CD4-positive, alpha-beta T cell treated with Interferon alpha-2 for 1 hour (primary cell): ENCODE data around the gene NREP.

Experiments used
- DNase-seq, 2 donors: peaks; one replicate each; pipeline ENCODE4 v3.0.0-alpha.2; 2020 to 2022

Gene NREP

DNA sequence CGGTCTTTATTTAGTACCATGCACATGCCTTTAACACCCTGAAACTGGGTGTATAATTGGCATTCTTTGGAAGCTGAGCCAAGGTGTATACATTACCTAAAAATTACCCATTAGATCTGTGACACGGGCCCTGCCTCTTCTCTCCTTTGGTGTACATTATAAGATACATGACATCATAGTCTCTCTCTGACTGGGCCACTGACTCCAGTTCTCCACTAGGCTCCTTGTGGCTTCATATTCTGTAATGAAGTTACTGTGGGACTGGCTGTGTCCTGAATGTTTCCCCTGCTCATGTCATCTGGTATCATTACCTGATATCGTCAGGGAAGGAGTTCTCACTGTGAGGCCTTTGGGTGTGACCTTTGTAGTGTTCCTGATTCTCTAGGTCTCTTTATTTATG, 65.5 kb downstream of the NREP start:
- no peak for DNase-seq

DNA sequence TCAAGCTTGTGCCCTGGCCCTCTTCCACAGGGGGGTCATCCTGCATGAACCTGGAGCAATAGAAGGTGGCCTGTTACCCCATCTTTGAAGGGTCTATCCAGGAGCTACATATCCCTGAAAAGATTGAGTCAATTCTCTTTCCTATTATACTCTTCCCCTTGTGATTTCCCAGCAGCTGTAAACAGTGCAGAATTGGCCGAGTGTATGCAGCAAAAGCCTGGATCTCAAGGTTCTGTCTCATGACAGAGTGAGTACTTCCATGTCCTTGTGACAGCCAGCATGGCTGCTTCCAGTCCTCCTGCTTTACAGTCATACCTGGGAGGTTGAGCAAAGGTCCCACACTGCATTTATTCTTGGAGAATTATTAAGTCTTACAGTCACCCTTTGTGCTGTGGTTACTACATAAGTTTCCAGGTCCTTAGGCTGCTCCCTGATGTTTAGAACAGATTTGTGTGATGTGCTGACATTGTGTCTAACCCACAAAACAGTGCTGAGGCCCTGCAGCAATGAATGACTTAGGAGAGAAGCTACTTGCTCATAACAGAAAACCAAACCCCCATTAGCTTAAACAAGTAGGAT, 67.5 kb downstream of the NREP start:
- no peak for DNase-seq

DNA sequence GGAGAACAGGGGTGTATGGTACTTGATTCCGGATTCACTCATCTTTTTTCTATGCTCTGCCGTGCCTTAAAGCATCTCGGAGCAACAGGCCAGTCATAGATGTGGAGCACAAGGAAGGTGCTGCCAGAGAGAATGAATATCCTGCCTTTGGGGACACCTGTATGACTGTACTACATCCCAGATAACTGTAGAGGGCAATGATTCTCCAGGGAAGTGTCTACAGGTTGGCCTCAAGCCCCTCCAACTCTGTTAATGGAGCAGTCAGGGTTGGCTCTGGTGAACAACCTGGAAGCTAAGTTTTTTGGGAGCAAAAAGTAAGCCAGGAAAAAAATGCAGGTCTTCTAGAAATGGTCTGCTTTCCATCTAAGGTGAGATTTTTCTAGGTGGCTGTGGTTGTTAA, 71.0 kb downstream of the NREP start:
- no peak for DNase-seq

DNA sequence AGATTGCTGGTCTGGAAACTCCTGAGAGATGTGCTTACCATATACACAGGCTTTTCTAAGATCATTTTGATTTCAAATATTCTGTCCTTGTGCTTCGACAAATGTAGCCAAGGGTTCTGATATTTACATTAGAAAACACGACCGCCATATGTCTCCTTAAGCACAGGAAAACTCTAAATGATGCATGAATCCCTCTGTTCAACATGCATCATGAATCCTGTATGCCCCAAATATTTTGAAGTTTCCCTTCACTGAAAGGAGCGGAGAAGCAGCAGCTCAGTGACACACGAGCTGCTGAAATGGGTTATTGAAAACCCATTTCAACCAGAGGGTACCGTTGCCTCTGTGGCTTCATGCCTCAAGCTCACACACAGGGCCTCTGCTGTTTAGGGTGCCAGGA, 74.4 kb downstream of the NREP start:
- DNase-seq = no peak

DNA sequence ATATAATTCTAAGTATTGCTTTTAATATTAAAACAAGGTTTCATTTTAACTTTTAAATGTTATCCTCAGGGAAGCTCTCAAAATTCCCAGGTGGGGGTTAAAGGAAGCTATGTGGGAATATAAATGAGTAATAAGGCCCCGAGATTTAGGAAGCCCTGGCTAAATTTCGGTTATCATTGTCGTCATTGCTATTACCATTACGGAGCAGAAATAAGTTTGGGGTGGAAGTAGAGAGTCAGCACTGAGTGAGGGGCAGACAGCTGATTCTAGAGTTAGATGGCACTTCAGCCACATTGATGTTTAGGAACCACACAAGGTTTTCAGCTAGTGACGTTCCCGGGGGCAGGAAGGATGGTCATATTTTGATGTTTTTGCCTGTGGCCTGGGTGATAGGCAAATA, 74.9 kb downstream of the NREP start:
- DNase-seq = no peak

DNA sequence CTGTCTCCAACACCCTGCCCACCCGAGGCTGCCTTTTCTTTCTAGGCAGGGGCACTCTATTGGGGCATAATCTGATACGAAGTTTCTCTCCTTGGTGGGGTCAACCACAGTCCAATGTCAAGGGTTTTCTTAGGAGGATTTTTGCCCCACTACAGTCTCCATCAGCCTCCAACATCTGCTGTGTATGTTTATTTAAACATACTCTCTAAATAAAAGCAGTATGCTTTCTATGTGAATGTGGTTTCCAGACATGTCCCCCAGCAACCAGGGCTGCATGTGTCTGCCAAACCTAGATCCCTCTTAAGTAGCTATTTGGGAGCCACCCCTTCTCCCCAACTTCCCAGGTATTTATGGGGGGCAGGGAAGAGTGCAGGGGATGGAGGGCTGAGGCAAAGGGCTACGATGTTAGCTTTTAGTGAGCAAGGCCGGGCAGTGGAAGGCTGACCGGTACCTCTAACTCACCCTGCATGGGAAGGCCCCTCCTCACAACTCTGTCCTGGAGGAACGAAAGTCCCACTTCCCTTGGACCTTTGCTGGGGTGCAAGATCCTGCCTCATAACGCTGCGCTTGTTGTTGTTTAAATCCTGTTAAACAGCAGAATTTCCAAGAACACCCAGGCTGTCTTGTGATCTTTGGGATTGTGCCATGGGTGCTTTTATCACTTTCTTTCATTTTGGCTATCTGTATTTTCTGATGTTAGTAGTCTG, 75.4 kb downstream of the NREP start:
- no peak for DNase-seq

DNA sequence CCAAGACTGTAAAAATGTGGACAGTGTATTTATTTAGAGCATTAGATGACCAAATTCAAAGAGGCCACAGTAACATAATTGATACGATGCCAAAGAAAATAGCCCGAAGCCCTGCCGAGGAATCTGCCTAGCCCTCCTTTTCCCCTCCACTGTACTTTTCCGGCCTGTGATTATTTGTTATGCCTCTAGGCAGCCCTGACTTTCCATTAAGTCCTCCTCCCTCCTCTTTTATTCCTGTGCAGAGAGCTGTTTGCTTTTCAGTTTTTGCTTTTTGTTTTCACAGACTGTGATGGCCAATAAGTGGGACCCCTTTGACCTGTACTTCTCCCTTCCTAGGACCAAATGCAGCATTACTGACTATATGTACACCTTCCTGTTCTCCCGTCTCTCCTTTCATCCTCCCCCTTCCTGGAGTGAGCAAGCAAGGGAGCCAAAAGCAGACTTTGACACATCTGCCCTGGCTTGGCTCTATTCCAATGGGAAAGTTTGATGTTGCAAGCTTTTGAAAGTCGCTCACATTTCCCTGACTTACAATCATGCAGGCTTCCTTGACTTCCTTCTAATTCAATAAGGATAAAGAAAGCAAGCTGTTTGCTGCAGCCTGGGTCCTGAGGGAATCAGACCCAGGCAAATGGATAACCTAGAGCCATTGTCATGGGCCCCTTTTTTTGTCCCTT, 76.1 kb downstream of the NREP start:
- DNase-seq = no peak

DNA sequence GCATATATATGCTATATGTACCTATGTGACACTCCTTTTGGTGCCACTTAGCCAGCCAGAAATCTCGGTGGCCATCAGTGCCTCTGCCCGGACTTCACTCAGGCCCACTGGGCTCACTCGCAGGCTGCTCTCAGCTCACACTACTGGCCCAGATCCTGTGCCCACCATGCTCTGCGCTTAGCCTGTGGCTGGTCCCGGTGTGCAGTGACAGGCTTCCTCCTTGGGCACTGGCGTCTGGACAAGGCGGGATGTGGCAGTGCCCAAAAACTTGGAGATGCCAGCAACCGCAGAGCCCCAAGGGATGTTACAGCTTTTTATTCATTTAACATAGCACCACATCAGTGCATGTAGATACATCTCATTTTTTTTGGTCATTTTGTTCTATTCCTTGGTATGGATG, 77.4 kb downstream of the NREP start:
- no peak for DNase-seq
